Parathyroid adenoma (tissue), 2 donors: ENCODE results near the gene PVALB.

ENCODE experiments used
- H2AFZ ChIP-seq: fragments of 300-600 bp; sonication (generic); one replicate; pipeline ENCODE4 v1.7.0; 2017; ENCODE audit warnings: antibody characterized with exemption, mild to moderate bottlenecking
- H3K27ac ChIP-seq: fragments of 300-600 bp; sonication (generic); one replicate; pipeline ENCODE4 v1.7.0; 2017
- H3K27me3 ChIP-seq: fragments of 300-600 bp; sonication (generic); one replicate; pipeline ENCODE4 v1.7.0; 2017; ENCODE audit warnings: low read length; ENCODE audit not compliant: control insufficient read depth, insufficient read depth
- H3K36me3 ChIP-seq: fragments of 300-600 bp; sonication (generic); one replicate; pipeline ENCODE4 v1.7.0; 2017; ENCODE audit warnings: low read length; ENCODE audit not compliant: control insufficient read depth, insufficient read depth
- H3K4me1 ChIP-seq: fragments of 300-600 bp; sonication (generic); one replicate; pipeline ENCODE4 v1.7.0; 2017; ENCODE audit warnings: control low read depth
- H3K4me2 ChIP-seq: fragments of 300-600 bp; sonication (generic); one replicate; pipeline ENCODE4 v1.7.0; 2017; ENCODE audit warnings: low read length
- H3K4me3 ChIP-seq: fragments of 300-600 bp; sonication (generic); one replicate; pipeline ENCODE4 v1.7.0; 2017; ENCODE audit warnings: low read depth, low read length
- H3K79me2 ChIP-seq: fragments of 300-600 bp; sonication (generic); one replicate; pipeline ENCODE4 v1.7.0; 2017; ENCODE audit warnings: control low read depth
- H3K9ac ChIP-seq: fragments of 300-600 bp; sonication (generic); one replicate; pipeline ENCODE4 v1.7.0; 2017; ENCODE audit warnings: mild to moderate bottlenecking
- H3K9me3 ChIP-seq: fragments of 300-600 bp; sonication (generic); one replicate; pipeline ENCODE4 v1.7.0; 2017; ENCODE audit warnings: low read length; ENCODE audit not compliant: control insufficient read depth
- TF ChIP-seq, protein P1 (sequence below): fragments of 300-600 bp; sonication (generic); IDR thresholded peaks from one replicate; pipeline ENCODE4 v1.7.0; 2017; ENCODE audit warnings: antibody characterized with exemption, mild to moderate bottlenecking
- donor health status: primary hyperparathyroidism.

The PVALB gene

DNA sequence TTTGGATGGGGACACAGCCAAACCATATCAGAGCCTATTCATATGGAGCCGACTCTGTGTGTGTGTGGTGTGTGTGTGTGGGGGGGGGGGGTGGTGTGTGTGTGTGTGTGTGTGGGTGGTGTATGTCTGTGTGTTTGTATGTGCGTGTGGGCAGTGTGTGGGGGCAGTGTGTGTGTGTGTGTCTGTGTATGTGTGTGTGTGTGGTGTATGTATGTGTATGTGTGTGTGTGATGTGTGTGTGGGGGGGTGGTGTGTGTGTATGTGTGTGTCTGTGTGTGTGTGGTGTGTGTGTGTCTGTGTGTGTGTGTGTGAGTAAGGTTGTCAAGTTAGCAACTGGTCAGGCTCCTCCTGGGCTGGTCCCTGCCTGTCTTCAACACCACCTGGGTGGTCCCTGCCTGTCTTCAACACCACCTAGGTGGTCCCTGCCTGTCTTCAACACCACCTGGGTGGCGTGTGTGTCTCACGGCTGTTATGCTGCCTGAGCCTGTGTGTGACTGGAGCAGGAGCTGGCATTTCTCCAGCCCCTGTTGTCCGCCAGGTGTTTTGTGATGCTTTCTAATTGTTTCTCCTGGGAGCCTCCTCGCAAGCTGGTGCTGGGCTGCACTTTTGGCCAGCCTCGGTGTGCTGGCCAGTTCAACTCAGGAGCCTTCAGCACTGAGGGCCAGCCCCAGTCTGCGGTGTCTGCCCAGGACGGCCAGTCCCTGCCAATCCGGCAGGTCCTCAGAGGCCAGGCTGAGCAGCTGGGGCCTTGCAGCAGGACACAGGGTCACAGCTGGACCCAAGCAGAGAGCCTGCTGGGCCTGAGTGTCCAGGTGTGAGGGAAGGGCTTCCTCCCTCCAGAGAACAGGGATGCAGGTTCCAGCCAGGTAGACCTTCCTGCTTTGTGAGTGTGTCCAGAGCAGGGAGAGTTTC is 21.5 kb upstream of the PVALB start:
- TF ChIP-seq, protein P1, sequence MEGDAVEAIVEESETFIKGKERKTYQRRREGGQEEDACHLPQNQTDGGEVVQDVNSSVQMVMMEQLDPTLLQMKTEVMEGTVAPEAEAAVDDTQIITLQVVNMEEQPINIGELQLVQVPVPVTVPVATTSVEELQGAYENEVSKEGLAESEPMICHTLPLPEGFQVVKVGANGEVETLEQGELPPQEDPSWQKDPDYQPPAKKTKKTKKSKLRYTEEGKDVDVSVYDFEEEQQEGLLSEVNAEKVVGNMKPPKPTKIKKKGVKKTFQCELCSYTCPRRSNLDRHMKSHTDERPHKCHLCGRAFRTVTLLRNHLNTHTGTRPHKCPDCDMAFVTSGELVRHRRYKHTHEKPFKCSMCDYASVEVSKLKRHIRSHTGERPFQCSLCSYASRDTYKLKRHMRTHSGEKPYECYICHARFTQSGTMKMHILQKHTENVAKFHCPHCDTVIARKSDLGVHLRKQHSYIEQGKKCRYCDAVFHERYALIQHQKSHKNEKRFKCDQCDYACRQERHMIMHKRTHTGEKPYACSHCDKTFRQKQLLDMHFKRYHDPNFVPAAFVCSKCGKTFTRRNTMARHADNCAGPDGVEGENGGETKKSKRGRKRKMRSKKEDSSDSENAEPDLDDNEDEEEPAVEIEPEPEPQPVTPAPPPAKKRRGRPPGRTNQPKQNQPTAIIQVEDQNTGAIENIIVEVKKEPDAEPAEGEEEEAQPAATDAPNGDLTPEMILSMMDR: no peak
- H3K27me3 ChIP-seq: no peaks in the 10 kb centered on the region

DNA sequence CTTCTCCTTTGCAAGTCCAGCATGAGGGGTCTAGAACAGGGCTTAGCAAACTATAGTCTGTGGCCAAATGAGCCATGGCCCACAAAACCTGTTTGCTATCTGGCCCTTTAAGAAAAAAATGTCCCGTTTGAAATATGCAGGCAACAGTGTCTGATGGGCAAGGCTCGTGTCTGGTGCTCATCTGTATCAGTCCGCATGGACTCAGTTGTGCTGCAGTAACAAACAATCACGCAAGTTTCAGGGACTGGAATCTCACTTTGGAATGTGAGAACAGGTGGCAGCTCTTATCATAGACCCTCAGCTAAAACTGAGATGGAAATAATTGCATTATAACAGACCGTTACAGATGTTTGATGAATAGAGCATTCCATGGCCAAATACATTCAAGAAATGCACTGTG is 19.1 kb upstream of the PVALB start:
- no peaks in the 10 kb centered on the region for H3K36me3 ChIP-seq
- no peak overlapping the region for H2AFZ ChIP-seq
- H3K79me2 ChIP-seq: no peaks in the 10 kb centered on the region
- H3K9me3 ChIP-seq: no peaks in the 10 kb centered on the region
- H3K4me3 ChIP-seq: no peak overlapping the region
- H3K4me1 ChIP-seq: no peaks in the 10 kb centered on the region
- no peak overlapping the region for H3K9ac ChIP-seq
- no peaks in the 10 kb centered on the region for H3K27me3 ChIP-seq
- no peak overlapping the region for H3K4me2 ChIP-seq
- no peak overlapping the region for H3K27ac ChIP-seq
- TF ChIP-seq, protein P1: no peak

More for the DNA sequence above, 21.5 kb upstream of the PVALB start:
- Histone ChIP-seq H3K79me2 (no peaks in the 10 kb centered on the region), H3K4me3 (no peak overlapping the region), H3K9ac (no peak overlapping the region), H2AFZ (no peak overlapping the region), H3K9me3 (no peaks in the 10 kb centered on the region), H3K27ac (no peak overlapping the region), H3K4me2 (no peak overlapping the region), H3K36me3 (no peaks in the 10 kb centered on the region), H3K4me1 (no peaks in the 10 kb centered on the region)

DNA sequence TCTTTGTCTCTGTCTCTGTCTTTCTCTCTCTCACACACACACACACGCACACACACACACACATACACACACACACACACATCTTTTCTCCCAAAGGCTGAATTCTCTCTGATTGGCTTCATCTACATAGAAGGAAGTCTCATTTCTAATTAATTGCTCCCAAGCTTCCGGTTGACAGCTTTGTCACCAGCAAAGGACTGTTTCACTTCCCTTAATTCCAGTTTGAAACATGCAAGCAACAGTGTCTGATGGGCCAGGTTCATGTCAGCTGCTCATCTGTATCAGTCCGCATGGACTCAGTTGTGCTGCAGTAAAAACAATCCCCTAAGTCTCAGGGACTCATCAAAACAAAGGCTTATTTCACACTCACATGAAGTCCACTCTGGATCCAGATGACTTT is 16.2 kb upstream of the PVALB start:
- Histone ChIP-seq H3K4me1 (no peaks in the 10 kb centered on the region), H3K9ac (no peak overlapping the region), H3K36me3 (no peaks in the 10 kb centered on the region), H3K27ac (no peak overlapping the region), H2AFZ (no peak overlapping the region), H3K4me3 (no peak overlapping the region), H3K79me2 (no peaks in the 10 kb centered on the region), H3K27me3 (no peaks in the 10 kb centered on the region), H3K9me3 (no peaks in the 10 kb centered on the region), H3K4me2 (no peak overlapping the region)
- TF ChIP-seq, protein P1: no peak

DNA sequence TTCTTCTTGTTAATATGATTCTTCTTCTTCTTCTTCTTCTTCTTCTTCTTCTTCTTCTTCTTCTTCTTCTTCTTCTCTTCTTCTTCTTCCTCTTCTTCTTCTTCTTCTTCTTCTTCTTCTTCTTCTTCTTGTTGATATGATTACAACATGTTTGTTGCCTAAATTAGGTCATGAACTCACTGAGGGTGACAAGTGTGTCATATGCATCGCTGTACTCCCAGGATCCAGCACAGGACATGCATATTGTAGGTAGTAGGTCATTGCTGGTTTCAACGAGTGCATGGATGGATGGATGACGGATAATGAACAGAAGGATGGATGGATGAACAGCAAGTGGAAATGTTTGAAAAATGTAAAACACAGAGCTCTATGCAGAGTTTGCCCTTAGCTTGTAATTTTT is 14.9 kb upstream of the PVALB start:
- TF ChIP-seq, protein P1: no peak
- Histone ChIP-seq H3K4me3 (no peak overlapping the region), H3K4me1 (no peaks in the 10 kb centered on the region)

DNA sequence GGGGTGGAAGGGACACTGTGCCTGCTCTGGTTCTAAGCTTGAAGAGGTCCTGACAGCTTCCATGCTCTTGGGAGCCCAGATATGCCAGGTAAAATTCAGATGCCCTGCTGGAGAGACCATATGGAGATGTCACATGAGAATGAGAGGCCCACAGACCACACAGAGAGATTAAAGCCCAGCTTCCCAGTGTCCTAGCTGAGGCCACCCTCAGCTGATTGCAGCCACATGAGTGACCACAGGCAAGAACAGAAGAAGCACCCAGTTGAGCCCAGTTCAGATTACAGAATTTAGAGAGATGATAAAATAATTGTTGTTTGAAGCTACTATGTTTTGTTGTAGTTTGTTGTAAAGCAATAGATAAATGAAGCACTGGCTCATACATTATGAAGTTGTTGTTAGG is 14.4 kb upstream of the PVALB start:
- H3K4me2 ChIP-seq: no peak overlapping the region
- no peak overlapping the region for H2AFZ ChIP-seq
- no peaks in the 10 kb centered on the region for H3K27me3 ChIP-seq
- H3K4me3 ChIP-seq: no peak overlapping the region
- no peaks in the 10 kb centered on the region for H3K36me3 ChIP-seq
- no peaks in the 10 kb centered on the region for H3K9me3 ChIP-seq
- no peaks in the 10 kb centered on the region for H3K4me1 ChIP-seq
- H3K79me2 ChIP-seq: no peaks in the 10 kb centered on the region
- TF ChIP-seq, protein P1: no peak
- no peak overlapping the region for H3K27ac ChIP-seq
- no peak overlapping the region for H3K9ac ChIP-seq

More for the DNA sequence above, 14.9 kb upstream of the PVALB start:
- no peak overlapping the region for H3K4me2 ChIP-seq
- H3K27ac ChIP-seq: no peak overlapping the region
- no peaks in the 10 kb centered on the region for H3K27me3 ChIP-seq
- no peaks in the 10 kb centered on the region for H3K79me2 ChIP-seq
- H3K36me3 ChIP-seq: no peaks in the 10 kb centered on the region
- H2AFZ ChIP-seq: no peak overlapping the region
- no peaks in the 10 kb centered on the region for H3K9me3 ChIP-seq
- H3K9ac ChIP-seq: no peak overlapping the region
